K562 (cell line): ENCODE results near the gene LYZL6. TPM values are rescaled to one million over a fixed set of nuclear protein-coding genes. Genes with fewer than 3 reads are reported as not detected.

ENCODE experiments used
- CBFA2T2 ChIP-seq: fragments of 450-650 bp; conservative IDR thresholded peaks from 2 replicates; pipeline ENCODE4 v1.6.1; 2017; ENCODE audit warnings: mild to moderate bottlenecking
- CTBP1 ChIP-seq: fragments of 450-650 bp; IDR thresholded peaks from 2 replicates; pipeline ENCODE4 v1.6.1; 2016; ENCODE audit warnings: borderline replicate concordance
- HDAC2 ChIP-seq: fragments of 450-650 bp; IDR thresholded peaks from 2 replicates; pipeline ENCODE4 v1.6.1; 2016; ENCODE audit warnings: mild to moderate bottlenecking
- NCOR1 ChIP-seq: fragments of 450-650 bp; IDR thresholded peaks from 2 replicates; pipeline ENCODE4 v1.6.1; 2016; ENCODE audit warnings: mild to moderate bottlenecking, moderate library complexity
- NR0B1 ChIP-seq: fragments of 450-650 bp; IDR thresholded peaks from one replicate; pipeline ENCODE4 v1.6.1; 2018; ENCODE audit warnings: mild to moderate bottlenecking, moderate library complexity; ENCODE audit not compliant: partially characterized antibody
- SMARCC2 ChIP-seq: fragments of 450-650 bp; IDR thresholded peaks from 2 replicates; pipeline ENCODE4 v1.6.1; 2017; ENCODE audit warnings: antibody characterized with exemption, moderate library complexity, mild to moderate bottlenecking, low read depth
- SMARCE1 ChIP-seq: fragments of 450-650 bp; IDR thresholded peaks from 2 replicates; pipeline ENCODE4 v1.7.1; 2016; ENCODE audit warnings: mild to moderate bottlenecking
- SOX6 ChIP-seq: fragments of 450-650 bp; IDR thresholded peaks from 2 replicates; pipeline ENCODE4 v1.6.1; 2014; ENCODE audit warnings: mild to moderate bottlenecking
- SRSF7 ChIP-seq: fragments of 200-400 bp; formaldehyde crosslinking; optimal IDR thresholded peaks from 2 replicates; pipeline ENCODE3; 2017; ENCODE audit warnings: mild to moderate bottlenecking, low read depth, low read length
- ZFX ChIP-seq: sonication (generic); formaldehyde crosslinking; IDR thresholded peaks from 2 replicates; pipeline ENCODE4 v1.8.0; 2022; ENCODE audit warnings: mild to moderate bottlenecking, missing genetic modification reagents, moderate library complexity
- ZNF592 ChIP-seq: fragments of 450-650 bp; IDR thresholded peaks from 2 replicates; pipeline ENCODE4 v1.6.1; 2017; ENCODE audit warnings: antibody characterized with exemption, mild to moderate bottlenecking
- polyA plus RNA-seq, 8 experiments: library from polyadenylated mRNA; depleted of rRNA in 4 of 8; stranded (reverse) in 5 of 8; unstranded in 3 of 8; fragments of >200 nt; fragmentation: Nextera tagmentation in 2 of 8; fragmentation: Illumina TruSeq in 1 of 8; extraction: Ambion mirVana in 2 of 8; extraction: Trizol in 1 of 8; gene quantifications; 2 replicates each; pipeline versions ENCODE4 v1.2.1 to v1.2.3, GENCODE V29; 2011 to 2014; ENCODE audit warnings: inconsistent platforms in 1 of 8, missing spikeins in 1 of 8
- total RNA-seq, 7 experiments: library from RNA; depleted of rRNA in 6 of 7; stranded (reverse); fragments of >200 nt in 6 of 7; fragmentation: Illumina TruSeq in 2 of 7; extraction: Trizol in 2 of 7; gene quantifications; 2 replicates each; pipeline versions ENCODE4 v1.2.1 to v1.2.3, GENCODE V29; 2011 to 2021; ENCODE audit warnings: low replicate concordance in 1 of 7

LYZL6 gene
- total and polyA plus RNA-seq, 9 of the 15 experiments (the other 6 are each of a cell fraction or from before 2014, with no cell fraction given) = not detected

- TF ChIP-seq NR0B1 (no peak), SMARCE1 (peak; percentile 86), NCOR1 (peak; percentile 85), ZFX (CRISPR knock-in tag) (0 out of 2 replicates have a peak, but pooled peaks have one; percentile 22), CBFA2T2 (peak; percentile 86), SOX6 (peak; percentile 83), CTBP1 (no peak; the same call in 1 of the 2 replicates), SMARCC2 (peak; percentile 52; the same call in 1 of the 2 replicates), ZNF592 (peak; percentile 72), SRSF7 (no peak), HDAC2 (peak; percentile 59; the same call in 1 of the 2 replicates)
These were observed 31.1 kb downstream of the LYZL6 start (continued) for GRCh38 chr17:35912339-35912912.
